Adrenal gland (tissue), 12 donors: ENCODE results near the gene COL8A2. TPM values are rescaled to one million over a fixed set of nuclear protein-coding genes. Genes with fewer than 3 reads are reported as not detected.
A peak's percentile ranks its signal among the peaks of the same experiment; 100 is the strongest.

Source experiments
- DNase-seq, 7 donors: peaks; one replicate each; pipeline ENCODE4 v3.0.0-alpha.2; 2019 to 2020
- H3K27ac ChIP-seq, 5 donors: fragments of 200-600 bp; sonication (generic) in 4 of 5; 1 replicate in 3 of 5; 2 replicates in 2 of 5; pipeline versions ENCODE4 v1.5.1 to v1.8.0; 2016 to 2020; ENCODE audit warnings: mild to moderate bottlenecking in 1 of 5
- H3K27me3 ChIP-seq: fragments of 200-600 bp; 2 replicates; pipeline ENCODE4 v1.8.0; 2021
- H3K36me3 ChIP-seq, 2 donors: fragments of 200-600 bp; replicated peaks in 1 of 2; 1 replicate in 1 of 2; 2 replicates in 1 of 2; pipeline versions ENCODE4 v1.5.1 to v1.8.0; 2018 to 2022
- H3K4me1 ChIP-seq, 2 donors: fragments of 200-600 bp; replicated peaks in 1 of 2; 1 replicate in 1 of 2; 2 replicates in 1 of 2; pipeline versions ENCODE4 v1.5.1 to v1.8.0; 2018 to 2021
- H3K4me3 ChIP-seq, 4 donors: fragments of 200-600 bp; sonication (generic) in 3 of 4; one replicate each; pipeline ENCODE4 v1.5.1; 2016 to 2018
- H3K9me3 ChIP-seq, 3 donors: fragments of 200-600 bp; sonication (generic) in 1 of 3; replicated peaks in 1 of 3; 1 replicate in 2 of 3; 2 replicates in 1 of 3; pipeline versions ENCODE4 v1.5.1 to v1.8.0; 2016 to 2021
- CTCF ChIP-seq, 6 experiments: fragments of 450-650 bp in 4 of 6; fragments of 200-600 bp in 2 of 6; sonication (generic) in 1 of 6; IDR thresholded peaks; 1 replicate in 5 of 6; 2 replicates in 1 of 6; pipeline versions ENCODE4 v1.5.1 to v1.8.0; 2016 to 2021; ENCODE audit warnings: antibody characterized with exemption in 6 of 6, mild to moderate bottlenecking in 2 of 6, moderate library complexity in 1 of 6
- POLR2A ChIP-seq, 2 donors: fragments of 450-650 bp; IDR thresholded peaks; one replicate each; pipeline ENCODE4 v1.6.1; 2017; ENCODE audit warnings: antibody characterized with exemption in 2 of 2, mild to moderate bottlenecking in 2 of 2, moderate library complexity in 1 of 2
- WGBS, 4 donors: extraction: QIAGEN DNeasy Blood & Tissue Kit in 2 of 4; methylation state at CpG; one replicate each; pipeline versions ENCODE4 v1.1.5 to v1.1.7; 2013 to 2017; 5-methylcytosine and 5-hydroxymethylcytosine counted together
- intact Hi-C, 2 donors: fragments of 100-400 bp; cut with DNase I; formaldehyde crosslinking; loops; one replicate each; pipeline versions ENCODE4 v1.14.1 to v1.15.0; 2022 to 2023
- polyA plus RNA-seq, 3 donors: library from polyadenylated mRNA; stranded (reverse); fragments of 200-250 nt in 2 of 3; fragments of 350-450 nt in 1 of 3; fragmentation: Illumina TruSeq in 1 of 3; extraction: RNeasy Lipid Tissue Mini Kit (QIAGEN cat#74804) in 1 of 3; gene quantifications; one replicate each; pipeline ENCODE4 v1.2.3, GENCODE V29; 2013 to 2014
- total RNA-seq, 9 donors: library from RNA; depleted of rRNA in 4 of 9; stranded (reverse); fragments of >200 nt in 4 of 9; fragments of 120-200 nt in 1 of 9; fragmentation: NEBNext Ultra II Directional in 1 of 9; extraction: Animal tissue kit (Norgen Biotek cat#: 25700) in 1 of 9; gene quantifications; one replicate each; pipeline versions ENCODE4 v1.1.0 to v1.2.4, GENCODE V29; 2013 to 2023
- donor health status: healthy with polysubstance abuse.
- donor health status: Bipolar disorder and iron deficiency.
- donor health status: DM: yes; HTN: yes; CAD: no.
- donor health status: DM: no; HTN: no; CAD: no.
- donor health status: DM: no; HTN: no; CAD: no.
- donor health status: DM: yes; HTN: yes; CAD: no.

The COL8A2 gene
- total and polyA plus RNA-seq, 12 donors = 0.66 to 6.6 (median 1.9) TPM

GRCh38 chr1:36154765-36155407, 29.9 kb upstream of the COL8A2 start:
- no peaks in the 10 kb centered on the region for H3K27me3 ChIP-seq
- H3K36me3 ChIP-seq = no peaks in the 10 kb centered on the region
- intact Hi-C loops = loop anchor here (5.0 kb wide), 2 partner anchors 32 to 127 kb away; no protein-coding TSS in a partner anchor
- TF ChIP-seq CTCF (IDR thresholded peaks at IDR 0.05) (no peak), POLR2A (IDR thresholded peaks at IDR 0.05) (no peak)
- no peaks in the 10 kb centered on the region for H3K9me3 ChIP-seq
- WGBS, 4 donors = 39 to 49% (median 44%) methylated on average over 5 to 6 of the region's 6 CpGs
- H3K27ac ChIP-seq = peak overlapping the region; percentile 87 to 100 (median 95)
- H3K4me1 ChIP-seq = peaks cover 37 to 61% of the 10 kb centered on the region in 2 donors
- peak overlapping the region in 3 of 4 donors; percentile 72 to 99 (median 74) for H3K4me3 ChIP-seq
- DNase-seq = peak; percentile 42 to 76 (median 54)

- Histone ChIP-seq H3K27ac (peak overlapping the region in 1 of 5 donors; percentile 98), H3K36me3 (no peaks in the 10 kb centered on the region), H3K4me1 (peaks cover 38 to 58% of the 10 kb centered on the region in 2 donors), H3K9me3 (no peaks in the 10 kb centered on the region), H3K4me3 (no peak overlapping the region), H3K27me3 (no peaks in the 10 kb centered on the region)
- no peak for DNase-seq
- intact Hi-C loops = loop anchor here (5.0 kb wide), 2 partner anchors 33 to 128 kb away; no protein-coding TSS in a partner anchor
- 84 to 92% (median 87%) methylated on average over 5 to 6 of the region's 6 CpGs for WGBS, 4 donors
- no peak for TF ChIP-seq POLR2A (IDR thresholded peaks at IDR 0.05)
- no peak for TF ChIP-seq CTCF (IDR thresholded peaks at IDR 0.05)
These were observed 29.3 kb upstream of the COL8A2 start for GRCh38 chr1:36154335-36154734.

GRCh38 chr1:36153476-36153875, 28.5 kb upstream of the COL8A2 start:
- H3K9me3 ChIP-seq = no peaks in the 10 kb centered on the region
- 90 to 98% (median 93%) methylated on average over 6 of the region's 6 CpGs for WGBS, 4 donors

GRCh38 chr1:36151845-36152203, 26.8 kb upstream of the COL8A2 start:
- H3K27ac ChIP-seq = peak overlapping the region in 4 of 5 donors; percentile 89 to 97 (median 96)
- no peak for DNase-seq
- no peak overlapping the region for H3K4me3 ChIP-seq
- H3K4me1 ChIP-seq = peaks cover 34 to 56% of the 10 kb centered on the region in 2 donors
- TF ChIP-seq POLR2A (IDR thresholded peaks at IDR 0.05) = no peak
- TF ChIP-seq CTCF (IDR thresholded peaks at IDR 0.05) = no peak
- WGBS, 4 donors = 40 to 58% (median 52%) methylated on average over 2 to 3 of the region's 3 CpGs; no CpG with 5 or more reads in 1 of the 4 donors
- no peaks in the 10 kb centered on the region for H3K27me3 ChIP-seq
- no peaks in the 10 kb centered on the region for H3K9me3 ChIP-seq
- intact Hi-C loops = loop anchor here (5.0 kb wide), 2 partner anchors 35 to 130 kb away; no protein-coding TSS in a partner anchor
- H3K36me3 ChIP-seq = peaks cover 0 to 5% of the 10 kb centered on the region in 2 donors

More at GRCh38 chr1:36153476-36153875, 28.5 kb upstream of the COL8A2 start:
- Histone ChIP-seq H3K4me3 (no peak overlapping the region), H3K4me1 (peaks cover 39 to 53% of the 10 kb centered on the region in 2 donors), H3K27ac (no peak overlapping the region), H3K27me3 (no peaks in the 10 kb centered on the region), H3K36me3 (no peaks in the 10 kb centered on the region)
- intact Hi-C loops = loop anchor here (5.0 kb wide), 2 partner anchors 34 to 129 kb away; no protein-coding TSS in a partner anchor
- DNase-seq = no peak
- no peak for TF ChIP-seq POLR2A (IDR thresholded peaks at IDR 0.05)
- no peak for TF ChIP-seq CTCF (IDR thresholded peaks at IDR 0.05)
